Transverse colon (tissue), 4 donors: ENCODE data around the gene TAF7L. TPM values are rescaled to one million over a fixed set of nuclear protein-coding genes. Genes with fewer than 3 reads are reported as not detected.

ENCODE experiments used
- DNase-seq: peaks from one replicate; pipeline ENCODE4 v3.0.0-alpha.2; 2019
- H3K27ac ChIP-seq, 4 donors: fragments of 200-600 bp; sonication (generic); 2 replicates each; pipeline ENCODE4 v1.5.1; 2016 to 2018; ENCODE audit warnings: inconsistent platforms in 4 of 4
- H3K27me3 ChIP-seq: fragments of 200-600 bp; sonication (generic); 2 replicates; pipeline ENCODE4 v1.5.1; 2017; ENCODE audit warnings: inconsistent platforms
- H3K36me3 ChIP-seq, 4 donors: fragments of 200-600 bp; sonication (generic); 2 replicates each; pipeline ENCODE4 v1.5.1; 2017 to 2019; ENCODE audit warnings: inconsistent platforms in 4 of 4
- H3K4me1 ChIP-seq, 4 donors: fragments of 200-600 bp; sonication (generic); 2 replicates each; pipeline ENCODE4 v1.5.1; 2017 to 2020; ENCODE audit warnings: inconsistent platforms in 4 of 4
- H3K4me3 ChIP-seq, 4 donors: fragments of 200-600 bp; sonication (generic); 1 replicate in 1 of 4; 2 replicates in 3 of 4; pipeline versions ENCODE4 v1.5.1 to v1.6.1; 2017 to 2019; ENCODE audit warnings: inconsistent platforms in 4 of 4
- H3K9me3 ChIP-seq, 2 donors: fragments of 200-600 bp; sonication (generic); 2 replicates each; pipeline ENCODE4 v1.5.1; 2017 to 2019; ENCODE audit warnings: inconsistent platforms in 2 of 2
- CTCF ChIP-seq, 5 experiments: fragments of 200-600 bp in 3 of 5; fragments of 450-650 bp in 2 of 5; sonication (generic) in 3 of 5; IDR thresholded peaks; 1 replicate in 2 of 5; 2 replicates in 3 of 5; pipeline ENCODE4 v1.5.1; 2016 to 2017; ENCODE audit warnings: antibody characterized with exemption in 5 of 5, inconsistent platforms in 3 of 5, mild to moderate bottlenecking in 2 of 5, moderate library complexity in 1 of 5
- EP300 ChIP-seq: sonication (generic); formaldehyde crosslinking; IDR thresholded peaks from one replicate; pipeline ENCODE4 v1.6.1; 2017; ENCODE audit warnings: antibody characterized with exemption, low read depth
- POLR2A ChIP-seq: fragments of 450-650 bp; IDR thresholded peaks from one replicate; pipeline ENCODE4 v1.6.1; 2016; ENCODE audit warnings: antibody characterized with exemption, mild to moderate bottlenecking, moderate library complexity
- POLR2AphosphoS5 ChIP-seq, 3 donors: sonication (generic); formaldehyde crosslinking; IDR thresholded peaks; one replicate each; pipeline ENCODE4 v1.6.1; 2016; ENCODE audit warnings: antibody characterized with exemption in 3 of 3
- WGBS, 2 donors: methylation state at CpG; one replicate each; pipeline ENCODE4 v1.1.5; 2018; ENCODE audit warnings: low coverage in 1 of 2; 5-methylcytosine and 5-hydroxymethylcytosine counted together
- in situ Hi-C, 4 donors: fragments of 200-750 bp; cut with MboI; loops; one replicate each; pipeline versions ENCODE4 v1.15.0 to v1.15.1; 2017; ENCODE audit warnings: low sequenced_read_pairs in 3 of 4, low pct_ligation_motif_present in 1 of 4, low pct_unique_long_range_greater_than_20kb in 1 of 4
- intact Hi-C: fragments of 100-400 bp; cut with DNase I; formaldehyde crosslinking; loops from one replicate; pipeline ENCODE4 v1.15.1; 2023; ENCODE audit warnings: low total_unique reads
- total RNA-seq, 4 donors: library from RNA; depleted of rRNA; stranded (reverse); fragments of >200 nt; gene quantifications; one replicate each; pipeline ENCODE4 v1.1.0, GENCODE V29; 2016

Gene TAF7L
- total RNA-seq, 4 donors from 2014 or later: 0.64 to 0.75 TPM; not detected in 2

- peaks cover 6% of the 10 kb centered on the region for H3K27me3 ChIP-seq
- TF ChIP-seq POLR2A: no peak
- TF ChIP-seq POLR2AphosphoS5 (IDR thresholded peaks at IDR 0.05): no peak
- peak; percentile 41 to 56 (median 47) for TF ChIP-seq CTCF (IDR thresholded peaks at IDR 0.05)
- TF ChIP-seq EP300: no peak
- no peaks in the 10 kb centered on the region for H3K4me1 ChIP-seq
- no peak overlapping the region for H3K4me3 ChIP-seq
- no peak for DNase-seq
- no peak overlapping the region for H3K27ac ChIP-seq
- intact Hi-C loops: no loop called here
- H3K36me3 ChIP-seq: no peaks in the 10 kb centered on the region
- 0 to 4% methylated on average over 2 of the region's 2 CpGs for WGBS, 2 donors
- H3K9me3 ChIP-seq: no peaks in the 10 kb centered on the region
- in situ Hi-C loops: no loop called here
Measured at GRCh38 chrX:101287402-101287801, 3.7 kb downstream of the TAF7L start.

- H3K4me3 ChIP-seq: no peak overlapping the region
- no peaks in the 10 kb centered on the region for H3K4me1 ChIP-seq
- TF ChIP-seq EP300 (no peak), POLR2AphosphoS5 (IDR thresholded peaks at IDR 0.05) (no peak), POLR2A (no peak)
- no peaks in the 10 kb centered on the region for H3K27me3 ChIP-seq
- no peaks in the 10 kb centered on the region for H3K9me3 ChIP-seq
- WGBS, 2 donors: 40 to 76% methylated on average over 1 to 2 of the region's 2 CpGs
- no peak overlapping the region for H3K27ac ChIP-seq
- in situ Hi-C loops: no loop called here
- intact Hi-C loops: no loop called here
- H3K36me3 ChIP-seq: no peaks in the 10 kb centered on the region
- no peak for DNase-seq
Measured at GRCh38 chrX:101276238-101276637, 14.9 kb downstream of the TAF7L start.

GRCh38 chrX:101274198-101274597 is 16.9 kb downstream of the TAF7L start:
- DNase-seq: no peak
- intact Hi-C loops: no loop called here
- Histone ChIP-seq H3K27ac (no peak overlapping the region), H3K36me3 (no peaks in the 10 kb centered on the region), H3K9me3 (no peaks in the 10 kb centered on the region), H3K4me3 (no peak overlapping the region), H3K4me1 (no peaks in the 10 kb centered on the region), H3K27me3 (no peaks in the 10 kb centered on the region)
- WGBS, 2 donors: 87 to 100% methylated on average over 2 to 6 of the region's 6 CpGs
- in situ Hi-C loops: no loop called here
- TF ChIP-seq CTCF (IDR thresholded peaks at IDR 0.05) (no peak), EP300 (no peak), POLR2AphosphoS5 (IDR thresholded peaks at IDR 0.05) (no peak), POLR2A (no peak)

- H3K9me3 ChIP-seq: no peaks in the 10 kb centered on the region
- intact Hi-C loops: no loop called here
- WGBS, 2 donors: 66% methylated on average over 5 of the region's 5 CpGs; no CpG with 5 or more reads in 1 of the 2 donors
- H3K4me1 ChIP-seq: no peaks in the 10 kb centered on the region
- no peak overlapping the region for H3K27ac ChIP-seq
- no peak for TF ChIP-seq EP300
- TF ChIP-seq POLR2AphosphoS5 (IDR thresholded peaks at IDR 0.05): no peak
- TF ChIP-seq POLR2A: no peak
- TF ChIP-seq CTCF (IDR thresholded peaks at IDR 0.05): no peak
- no peak overlapping the region for H3K4me3 ChIP-seq
- in situ Hi-C loops: no loop called here
- H3K27me3 ChIP-seq: no peaks in the 10 kb centered on the region
- no peaks in the 10 kb centered on the region for H3K36me3 ChIP-seq
- DNase-seq: no peak
Measured at GRCh38 chrX:101265869-101266428, 25.2 kb downstream of the TAF7L start.

GRCh38 chrX:101263766-101264165 is 27.4 kb downstream of the TAF7L start:
- DNase-seq: no peak
- Histone ChIP-seq H3K36me3 (no peaks in the 10 kb centered on the region), H3K27ac (no peak overlapping the region), H3K27me3 (no peaks in the 10 kb centered on the region), H3K4me3 (no peak overlapping the region), H3K9me3 (no peaks in the 10 kb centered on the region), H3K4me1 (no peaks in the 10 kb centered on the region)
- WGBS, 2 donors: 72% methylated on average over 2 of the region's 2 CpGs; no CpG with 5 or more reads in 1 of the 2 donors
- TF ChIP-seq CTCF (IDR thresholded peaks at IDR 0.05) (no peak), EP300 (no peak), POLR2A (no peak), POLR2AphosphoS5 (IDR thresholded peaks at IDR 0.05) (no peak)
- in situ Hi-C loops (no loop called here), intact Hi-C loops (no loop called here)
